H1 (cell line): ENCODE results near the gene GSTA1. TPM values are rescaled to one million over a fixed set of nuclear protein-coding genes. Genes with fewer than 3 reads are reported as not detected.

Source experiments
- JUND ChIP-seq: IDR thresholded peaks from 2 replicates; pipeline ENCODE4 v1.6.1; 2011; ENCODE audit warnings: mild to moderate bottlenecking, improper control_type of control experiment, low read length
- RBBP5 ChIP-seq: IDR thresholded peaks from 2 replicates; pipeline ENCODE4 v1.7.1; 2012; ENCODE audit warnings: low read depth, mild to moderate bottlenecking, inconsistent platforms, low read length, moderate library complexity, borderline replicate concordance
- SP4 ChIP-seq: IDR thresholded peaks from 2 replicates; pipeline ENCODE4 v1.6.1; 2012; ENCODE audit warnings: low read length, inconsistent platforms
- TEAD4 ChIP-seq: IDR thresholded peaks from 2 replicates; pipeline ENCODE4 v1.6.1; 2012; ENCODE audit warnings: low read depth, low read length, inconsistent platforms, mixed read lengths
- polyA plus RNA-seq, 7 experiments: library from polyadenylated mRNA; depleted of rRNA in 3 of 7; stranded (reverse) in 5 of 7; unstranded in 2 of 7; fragments of >200 nt in 5 of 7; fragments of 200-250 nt in 2 of 7; gene quantifications; 1 replicate in 5 of 7; 2 replicates in 1 of 7; 4 replicates in 1 of 7; pipeline versions ENCODE4 v1.2.1 to v1.2.3, GENCODE V29; 2011 to 2013; ENCODE audit warnings: missing spikeins in 2 of 7, mixed read lengths in 2 of 7
- total RNA-seq: library from RNA; stranded (reverse); fragmentation: NEBNext Ultra II Directional; extraction: Animal tissue kit (Norgen Biotek cat#: 25700); gene quantifications from 2 replicates; pipeline ENCODE4 v1.2.1, GENCODE V29; 2021

The GSTA1 gene
- total and polyA plus RNA-seq, 2 of the 8 experiments (the other 6 are each of a cell fraction or from before 2014, with no cell fraction given), result 0.08 TPM; not detected in 1

GRCh38 chr6:52821842-52822241 is 18.2 kb upstream of the GSTA1 start (continued):
- TF ChIP-seq RBBP5, result no peak
- no peak for TF ChIP-seq SP4
- TF ChIP-seq TEAD4, result no peak
- no peak for TF ChIP-seq JUND
- TF ChIP-seq, all 59 proteins: peak for 0
